IMR-90 (cell line): ENCODE data around the gene EXTL2. TPM values are rescaled to one million over a fixed set of nuclear protein-coding genes. Genes with fewer than 3 reads are reported as not detected.

Experiments used
- ATAC-seq: fragments of 200-7000 bp; cut with Tn5 transposase; 2 replicates; pipeline ENCODE4 v1.9.1; 2020; ENCODE audit warnings: low read depth, mild to moderate bottlenecking, moderate library complexity
- BruUV-seq: library from RNA; stranded (reverse); fragments of 400-500 nt; replicated peaks from 2 replicates; lab custom pipeline; 2021; lab: Mats Ljungman, UMichigan
- CTCF ChIA-PET: fragments of 300-600 bp; formaldehyde crosslinking; extraction: SDS; loops from one replicate; lab custom pipeline; 2021; ENCODE audit warnings: antibody characterized with exemption; lab: Yijun Ruan, JAX
- POLR2A ChIA-PET: fragments of 300-600 bp; sonication (Branson Sonifier 250); formaldehyde crosslinking; loops from one replicate; lab custom pipeline; 2022; ENCODE audit warnings: antibody characterized with exemption; ENCODE audit not compliant: unreplicated experiment; lab: Charles Lee
- DNase-seq: peaks from one replicate; pipeline ENCODE4 v3.0.0; 2013
- H2AFZ ChIP-seq: replicated peaks from 2 replicates; pipeline ENCODE3; 2013; ENCODE audit warnings: low read length, mild to moderate bottlenecking; ENCODE audit not compliant: poor library complexity
- H2AK5ac ChIP-seq: 2 replicates; pipeline ENCODE4 v1.6.1; 2013; ENCODE audit warnings: low read depth, low read length, inconsistent platforms
- H2AK9ac ChIP-seq: replicated peaks from 2 replicates; pipeline ENCODE3; 2013; ENCODE audit warnings: mild to moderate bottlenecking, low read depth, low read length, moderate library complexity; ENCODE audit not compliant: poor library complexity
- H2BK120ac ChIP-seq: 2 replicates; pipeline ENCODE4 v1.6.1; 2013; ENCODE audit warnings: low read depth, low read length, inconsistent platforms
- H2BK15ac ChIP-seq: 3 replicates; pipeline ENCODE4 v1.6.1; 2013; ENCODE audit warnings: low read depth, low read length, inconsistent platforms
- H2BK20ac ChIP-seq: 2 replicates; pipeline ENCODE4 v1.6.1; 2013; ENCODE audit warnings: low read depth, mild to moderate bottlenecking, inconsistent platforms, low read length, moderate library complexity
- H2BK5ac ChIP-seq: 2 replicates; pipeline ENCODE4 v1.6.1; 2013; ENCODE audit warnings: mild to moderate bottlenecking, low read depth, low read length, inconsistent platforms; ENCODE audit not compliant: poor library complexity, severe bottlenecking
- H3K14ac ChIP-seq: replicated peaks from 2 replicates; pipeline ENCODE4 v1.6.1; 2013; ENCODE audit warnings: low read depth, low read length, inconsistent platforms
- H3K18ac ChIP-seq: 2 replicates; pipeline ENCODE4 v1.6.1; 2013; ENCODE audit warnings: low read depth, low read length, control low read depth
- H3K23ac ChIP-seq: 2 replicates; pipeline ENCODE4 v1.6.1; 2013; ENCODE audit warnings: low read depth, low read length, inconsistent platforms
- H3K27ac ChIP-seq: 2 replicates; pipeline ENCODE4 v1.5.1; 2013; ENCODE audit warnings: mild to moderate bottlenecking, control low read depth, low read length; ENCODE audit not compliant: insufficient read depth
- H3K27me3 ChIP-seq: 2 replicates; pipeline ENCODE4 v1.6.1; 2013; ENCODE audit warnings: low read length; ENCODE audit not compliant: control insufficient read depth, insufficient read depth
- H3K36me3 ChIP-seq: 2 replicates; pipeline ENCODE4 v1.6.1; 2013; ENCODE audit warnings: low read length, mixed read lengths; ENCODE audit not compliant: control insufficient read depth, insufficient read depth
- H3K4ac ChIP-seq: 2 replicates; pipeline ENCODE4 v1.6.1; 2013; ENCODE audit warnings: low read depth, low read length, inconsistent platforms
- H3K4me1 ChIP-seq: 2 replicates; pipeline ENCODE4 v1.6.1; 2013; ENCODE audit warnings: low read length, mixed read lengths; ENCODE audit not compliant: control insufficient read depth, insufficient read depth
- H3K4me2 ChIP-seq: 2 replicates; pipeline ENCODE4 v1.6.1; 2013; ENCODE audit warnings: low read depth, mild to moderate bottlenecking, control low read depth, low read length, moderate library complexity
- H3K4me3 ChIP-seq: 2 replicates; pipeline ENCODE4 v1.5.1; 2013; ENCODE audit warnings: low read depth, mild to moderate bottlenecking, control low read depth, low read length, moderate library complexity; ENCODE audit not compliant: insufficient read depth
- H3K56ac ChIP-seq: 2 replicates; pipeline ENCODE4 v1.6.1; 2013; ENCODE audit warnings: low read length, inconsistent platforms; ENCODE audit not compliant: insufficient read depth; ENCODE audit errors: extremely low read depth
- H3K79me1 ChIP-seq, 2 experiments: 2 replicates each; pipeline ENCODE4 v1.6.1; 2013; ENCODE audit warnings: low read length in 2 of 2, inconsistent platforms in 1 of 2, low read depth in 1 of 2
- H3K9ac ChIP-seq: 2 replicates; pipeline ENCODE4 v1.6.1; 2013; ENCODE audit warnings: low read depth, low read length, control low read depth
- H3K9me1 ChIP-seq: 2 replicates; pipeline ENCODE4 v1.6.1; 2013; ENCODE audit warnings: low read length, inconsistent platforms; ENCODE audit not compliant: insufficient read depth
- H3K9me3 ChIP-seq: 2 replicates; pipeline ENCODE4 v1.6.1; 2013; ENCODE audit warnings: low read length; ENCODE audit not compliant: control insufficient read depth, insufficient read depth
- H4K20me1 ChIP-seq: 2 replicates; pipeline ENCODE4 v1.6.1; 2013; ENCODE audit warnings: low read length, inconsistent platforms; ENCODE audit not compliant: insufficient read depth
- H4K5ac ChIP-seq: 2 replicates; pipeline ENCODE4 v1.6.1; 2013; ENCODE audit warnings: mild to moderate bottlenecking, low read depth, low read length, control low read depth
- H4K8ac ChIP-seq, 2 experiments: 2 replicates each; pipeline ENCODE4 v1.6.1; 2013; ENCODE audit warnings: low read depth in 2 of 2, low read length in 2 of 2, control low read depth in 1 of 2, inconsistent platforms in 1 of 2
- H4K91ac ChIP-seq: 2 replicates; pipeline ENCODE4 v1.6.1; 2013; ENCODE audit warnings: low read depth, low read length, inconsistent platforms; ENCODE audit not compliant: insufficient read depth
- BHLHE40 ChIP-seq: fragments of 150-350 bp; IDR thresholded peaks from 2 replicates; pipeline ENCODE4 v1.6.1; 2016; ENCODE audit warnings: mild to moderate bottlenecking, low read depth, low read length
- CEBPB ChIP-seq: IDR thresholded peaks from 2 replicates; pipeline ENCODE4 v1.6.1; 2012; ENCODE audit warnings: low read depth, low read length, improper control_type of control experiment
- CHD1 ChIP-seq: IDR thresholded peaks from 2 replicates; pipeline ENCODE4 v1.6.1; 2012; ENCODE audit warnings: low read depth, low read length, improper control_type of control experiment
- CTCF ChIP-seq: conservative IDR thresholded peaks from 2 replicates; pipeline ENCODE4 v1.5.1; 2012; ENCODE audit warnings: mild to moderate bottlenecking, low read depth, low read length, improper control_type of control experiment
- ELK1 ChIP-seq: fragments of 150-350 bp; IDR thresholded peaks from 2 replicates; pipeline ENCODE4 v1.6.1; 2016; ENCODE audit warnings: low read depth, mild to moderate bottlenecking, low read length, moderate library complexity, borderline replicate concordance
- FOS ChIP-seq: fragments of 150-350 bp; IDR thresholded peaks from 2 replicates; pipeline ENCODE4 v1.6.1; 2016; ENCODE audit warnings: low read depth, low read length
- MAFK ChIP-seq: IDR thresholded peaks from 2 replicates; pipeline ENCODE4 v1.6.1; 2012; ENCODE audit warnings: low read depth, low read length, improper control_type of control experiment
- MAZ ChIP-seq: IDR thresholded peaks from 2 replicates; pipeline ENCODE4 v1.6.1; 2012; ENCODE audit warnings: low read depth, mild to moderate bottlenecking, low read length, improper control_type of control experiment, moderate library complexity, borderline replicate concordance
- POLR2A ChIP-seq: IDR thresholded peaks from 2 replicates; pipeline ENCODE4 v1.6.1; 2012; ENCODE audit warnings: mild to moderate bottlenecking, low read depth, low read length
- RAD21 ChIP-seq: IDR thresholded peaks from 2 replicates; pipeline ENCODE4 v1.6.1; 2012; ENCODE audit warnings: low read length, improper control_type of control experiment
- RCOR1 ChIP-seq: IDR thresholded peaks from 2 replicates; pipeline ENCODE4 v1.6.1; 2012; ENCODE audit warnings: mild to moderate bottlenecking, low read length, improper control_type of control experiment; ENCODE audit not compliant: insufficient replicate concordance
- RFX5 ChIP-seq: IDR thresholded peaks from 2 replicates; pipeline ENCODE4 v1.8.0; 2012; ENCODE audit warnings: low read depth, mild to moderate bottlenecking, low read length, moderate library complexity
- SMC3 ChIP-seq: fragments of 150-350 bp; IDR thresholded peaks from 2 replicates; pipeline ENCODE4 v1.6.1; 2016; ENCODE audit warnings: low read depth, mild to moderate bottlenecking, antibody characterized with exemption, low read length, moderate library complexity
- USF2 ChIP-seq: fragments of 150-350 bp; IDR thresholded peaks from 2 replicates; pipeline ENCODE4 v1.6.1; 2017; ENCODE audit warnings: mild to moderate bottlenecking, antibody characterized with exemption, low read length, low read depth
- WGBS, 2 experiments: methylation state at CpG; one replicate each; pipeline versions ENCODE4 v1.1.5 to v1.1.7; 2013; ENCODE audit warnings: missing lambda C conversion rate in 2 of 2; ENCODE audit not compliant: insufficient read length in 1 of 2; ENCODE audit errors: extremely low coverage in 2 of 2; 5-methylcytosine and 5-hydroxymethylcytosine counted together
- dilution Hi-C: fragments of 300-500 bp; cut with HindIII; formaldehyde crosslinking; loops from one replicate; pipeline ENCODE4 v1.14.3; 2018; ENCODE audit warnings: low sequenced_read_pairs; ENCODE audit not compliant: unreplicated experiment
- in situ Hi-C: fragments of 300-500 bp; cut with MboI; formaldehyde crosslinking; loops from 3 replicates; pipeline ENCODE4 v1.14.3; 2019; ENCODE audit warnings: low sequenced_read_pairs, inconsistent platforms, mixed read lengths
- intact Hi-C: fragments of 100-400 bp; cut with micrococcal nuclease; formaldehyde crosslinking; loops from 2 replicates; pipeline ENCODE4 v1.10.0; 2022
- polyA plus RNA-seq, 3 experiments: library from polyadenylated mRNA; depleted of rRNA; stranded (reverse); fragments of >200 nt; gene quantifications; 2 replicates each; pipeline ENCODE4 v1.2.3, GENCODE V29; 2012; ENCODE audit warnings: low replicate concordance in 1 of 3
- total RNA-seq: library from RNA; depleted of rRNA; stranded (reverse); fragments of >200 nt; gene quantifications from 2 replicates; pipeline ENCODE4 v1.2.3, GENCODE V29; 2012

The EXTL2 gene
- total and polyA plus RNA-seq, 2 of the 4 experiments (the other 2 are of a cell fraction) = 24.9 to 27.6 TPM

- Histone ChIP-seq H3K36me3 (peaks cover 12% of the 10 kb centered on the region), H4K91ac (no peak overlapping the region), H4K5ac (no peak overlapping the region), H3K9ac (no peak overlapping the region), H2BK15ac (no peak overlapping the region), H2BK120ac (no peak overlapping the region), H2BK20ac (no peak overlapping the region), H3K27me3 (no peaks in the 10 kb centered on the region), H3K9me3 (no peaks in the 10 kb centered on the region), H3K4me3 (no peak overlapping the region), H3K18ac (no peak overlapping the region), H3K4ac (no peak overlapping the region), H4K20me1 (0 out of 2 replicates have a peak, but pooled peaks cover 3% of the 10 kb centered on the region), H2AFZ (no peak overlapping the region), H3K27ac (no peak overlapping the region), H3K4me1 (no peaks in the 10 kb centered on the region), H4K8ac (no peak overlapping the region), H2BK5ac (no peak overlapping the region), H3K4me2 (no peak overlapping the region), H3K56ac (no peak overlapping the region), H2AK5ac (no peak overlapping the region), H2AK9ac (no peak overlapping the region), H3K23ac (no peak overlapping the region), H3K14ac (no peak overlapping the region), H3K9me1 (no peaks in the 10 kb centered on the region), H3K79me1 (peaks cover 17 to 21% of the 10 kb centered on the region in 2 experiments)
- CTCF ChIA-PET = interaction anchor here (0.6 kb wide), 2 partner anchors 128 to 329 kb away, joined by 3 to 4 read pairs; no protein-coding TSS in a partner anchor
- in situ Hi-C loops = no loop called here
- no TSS peak for BruUV-seq
- TF ChIP-seq POLR2A (no peak), BHLHE40 (no peak), USF2 (no peak), FOS (no peak), RAD21 (no peak), MAFK (no peak), RFX5 (no peak), ELK1 (no peak), MAZ (no peak), RCOR1 (no peak), CHD1 (no peak), SMC3 (no peak), CTCF (no peak), CEBPB (no peak)
- intact Hi-C loops = no loop called here
- DNase-seq (no peak), ATAC-seq (no peak)
- POLR2A ChIA-PET = no interaction called here
- 100% methylated on average over 1 of the region's 2 CpGs; no CpG with 5 or more reads in 1 of the 2 experiments for WGBS, 2 experiments
- dilution Hi-C loops = no loop called here
Observed at GRCh38 chr1:100904528-100904927, 9.9 kb upstream of the EXTL2 start.
